Karpas-422 (cell line): ENCODE data around the gene HDAC10. TPM values are rescaled to one million over a fixed set of nuclear protein-coding genes. Genes with fewer than 3 reads are reported as not detected.

Experiments used
- DNase-seq: peaks from one replicate; pipeline ENCODE4 v3.0.0-alpha.2; 2015
- H2AFZ ChIP-seq: fragments of 200-600 bp; sonication (generic); 2 replicates; pipeline ENCODE4 v1.6.1; 2014; ENCODE audit warnings: antibody characterized with exemption, low read length, mixed read lengths
- H3K27ac ChIP-seq: fragments of 200-600 bp; sonication (generic); 2 replicates; pipeline ENCODE4 v1.5.1; 2014; ENCODE audit warnings: mild to moderate bottlenecking, low read length, moderate library complexity
- H3K27me3 ChIP-seq: fragments of 200-600 bp; sonication (generic); 2 replicates; pipeline ENCODE4 v1.6.1; 2014; ENCODE audit warnings: low read length, mixed read lengths
- H3K36me3 ChIP-seq: fragments of 200-600 bp; sonication (generic); 2 replicates; pipeline ENCODE4 v1.6.1; 2014; ENCODE audit warnings: low read length, mixed read lengths; ENCODE audit not compliant: insufficient read depth
- H3K4me1 ChIP-seq: fragments of 200-600 bp; sonication (generic); 2 replicates; pipeline ENCODE4 v1.6.1; 2014; ENCODE audit warnings: mild to moderate bottlenecking, low read length, mixed read lengths
- H3K4me2 ChIP-seq: fragments of 200-600 bp; sonication (generic); 2 replicates; pipeline ENCODE4 v1.6.1; 2014; ENCODE audit warnings: low read length, low read depth, mild to moderate bottlenecking; ENCODE audit not compliant: poor library complexity, severe bottlenecking
- H3K4me3 ChIP-seq: fragments of 200-600 bp; sonication (generic); 2 replicates; pipeline ENCODE4 v1.5.1; 2014; ENCODE audit warnings: mild to moderate bottlenecking, antibody characterized with exemption, low read length, mixed read lengths
- H3K79me2 ChIP-seq: fragments of 200-600 bp; sonication (generic); 2 replicates; pipeline ENCODE4 v1.6.1; 2014; ENCODE audit warnings: mild to moderate bottlenecking, low read length, mixed read lengths
- H3K9ac ChIP-seq: fragments of 200-600 bp; sonication (generic); 2 replicates; pipeline ENCODE4 v1.6.0; 2014; ENCODE audit warnings: low read length
- H3K9me2 ChIP-seq: fragments of 200-600 bp; sonication (generic), shearing (Covaris generic); replicated peaks from 2 replicates; pipeline ENCODE4 v1.6.0; 2014; ENCODE audit warnings: mild to moderate bottlenecking, low read length, moderate library complexity; ENCODE audit not compliant: insufficient read depth
- H3K9me3 ChIP-seq: fragments of 300-700, 200-600 bp; sonication (generic); 2 replicates; pipeline ENCODE4 v1.6.1; 2014; ENCODE audit warnings: low read length, mixed read lengths
- H4K20me1 ChIP-seq: fragments of 200-600 bp; sonication (generic); 2 replicates; pipeline ENCODE4 v1.6.1; 2014; ENCODE audit warnings: mild to moderate bottlenecking, antibody characterized with exemption, low read length, low read depth; ENCODE audit not compliant: insufficient read depth
- total RNA-seq: library from RNA; depleted of rRNA; stranded (reverse); fragments of >200 nt; shearing (Covaris generic); gene quantifications from 2 replicates; pipeline ENCODE4 v1.2.3, GENCODE V29; 2014; ENCODE audit warnings: low replicate concordance; rRNA removed

The HDAC10 gene
- 42.3 and 89.8 TPM in 2 replicates for total RNA-seq

- H3K4me3 ChIP-seq = peak within 1 kb of the TSS; percentile 99
- H3K9me2 ChIP-seq = no peaks in the 10 kb centered on the region
- peaks cover 56% of the 10 kb centered on the region for H3K4me1 ChIP-seq
- no peaks in the 10 kb centered on the region for H3K27me3 ChIP-seq
- peak; percentile 97 for DNase-seq
- peak within 1 kb of the TSS; percentile 86 for H3K27ac ChIP-seq
- H3K36me3 ChIP-seq = peaks cover 10% of the 10 kb centered on the region; the same call in 1 of the 2 replicates
- peaks cover 30% of the 10 kb centered on the region for H3K79me2 ChIP-seq
- H3K9ac ChIP-seq = peak within 1 kb of the TSS; percentile 99
- peaks cover 28% of the 10 kb centered on the region; the same call in 1 of the 2 replicates for H4K20me1 ChIP-seq
- H3K4me2 ChIP-seq = peak within 1 kb of the TSS; percentile 97
- no peaks in the 10 kb centered on the region for H3K9me3 ChIP-seq
- H2AFZ ChIP-seq = no peak within 1 kb of the TSS
Measured at GRCh38 chr22:50250555-50251476, at the start of gene HDAC10. Gene HDAC10, minus strand, starts transcription at chr22:50251265. Its CDS starts 233 bp downstream, at chr22:50251032.

GRCh38 chr22:50300620-50301257 lies 49.7 kb upstream of the HDAC10 start:
- peaks cover 22% of the 10 kb centered on the region; the same call in 1 of the 2 replicates for H4K20me1 ChIP-seq
- no peaks in the 10 kb centered on the region for H3K36me3 ChIP-seq
- DNase-seq = no peak
- no peaks in the 10 kb centered on the region for H3K79me2 ChIP-seq
- no peak overlapping the region for H3K27ac ChIP-seq
- no peaks in the 10 kb centered on the region for H3K27me3 ChIP-seq
- H3K4me1 ChIP-seq = peaks cover 45% of the 10 kb centered on the region
- no peaks in the 10 kb centered on the region for H3K9me3 ChIP-seq
- no peak overlapping the region for H2AFZ ChIP-seq
- no peak overlapping the region for H3K4me2 ChIP-seq
- H3K4me3 ChIP-seq = no peak overlapping the region
- H3K9ac ChIP-seq = no peak overlapping the region
- H3K9me2 ChIP-seq = no peaks in the 10 kb centered on the region

- Histone ChIP-seq H3K27ac (no peak overlapping the region), H4K20me1 (peaks cover 16% of the 10 kb centered on the region; the same call in 1 of the 2 replicates), H3K9me2 (no peaks in the 10 kb centered on the region), H3K4me1 (peaks cover 37% of the 10 kb centered on the region), H3K9me3 (no peaks in the 10 kb centered on the region), H2AFZ (no peak overlapping the region), H3K4me2 (no peak overlapping the region), H3K36me3 (no peaks in the 10 kb centered on the region), H3K4me3 (no peak overlapping the region), H3K79me2 (no peaks in the 10 kb centered on the region), H3K27me3 (no peaks in the 10 kb centered on the region), H3K9ac (no peak overlapping the region)
- no peak for DNase-seq
Measured at GRCh38 chr22:50299785-50300619, 48.9 kb upstream of the HDAC10 start.

- no peak overlapping the region for H3K4me2 ChIP-seq
Measured at GRCh38 chr22:50298937-50299784, 48.1 kb upstream of the HDAC10 start.

GRCh38 chr22:50298266-50298637 lies 47.2 kb upstream of the HDAC10 start:
- H3K4me3 ChIP-seq = no peak overlapping the region
- no peaks in the 10 kb centered on the region for H3K27me3 ChIP-seq
- no peaks in the 10 kb centered on the region for H3K9me3 ChIP-seq
- H3K36me3 ChIP-seq = no peaks in the 10 kb centered on the region
- H2AFZ ChIP-seq = no peak overlapping the region
- H3K4me2 ChIP-seq = no peak overlapping the region
- no peaks in the 10 kb centered on the region for H3K79me2 ChIP-seq
- H3K9ac ChIP-seq = no peak overlapping the region
- DNase-seq = no peak
- peaks cover 25% of the 10 kb centered on the region; the same call in 1 of the 2 replicates for H4K20me1 ChIP-seq
- H3K27ac ChIP-seq = no peak overlapping the region
- peaks cover 32% of the 10 kb centered on the region for H3K4me1 ChIP-seq
- no peaks in the 10 kb centered on the region for H3K9me2 ChIP-seq

More at GRCh38 chr22:50298937-50299784, 48.1 kb upstream of the HDAC10 start:
- no peaks in the 10 kb centered on the region for H3K36me3 ChIP-seq
- no peak overlapping the region for H3K27ac ChIP-seq
- DNase-seq = no peak
- peaks cover 32% of the 10 kb centered on the region for H3K4me1 ChIP-seq
- H2AFZ ChIP-seq = no peak overlapping the region
- no peak overlapping the region for H3K9ac ChIP-seq
- no peaks in the 10 kb centered on the region for H3K79me2 ChIP-seq
- H3K9me3 ChIP-seq = no peaks in the 10 kb centered on the region
- H3K27me3 ChIP-seq = no peaks in the 10 kb centered on the region
- peaks cover 23% of the 10 kb centered on the region; the same call in 1 of the 2 replicates for H4K20me1 ChIP-seq
- no peak overlapping the region for H3K4me3 ChIP-seq
- no peaks in the 10 kb centered on the region for H3K9me2 ChIP-seq

GRCh38 chr22:50297510-50298265 lies 46.6 kb upstream of the HDAC10 start:
- no peak overlapping the region for H3K9ac ChIP-seq
- no peaks in the 10 kb centered on the region for H3K79me2 ChIP-seq
- H3K4me1 ChIP-seq = peaks cover 34% of the 10 kb centered on the region
- H3K4me3 ChIP-seq = no peak overlapping the region
- peaks cover 19% of the 10 kb centered on the region; the same call in 1 of the 2 replicates for H4K20me1 ChIP-seq
- H3K27me3 ChIP-seq = no peaks in the 10 kb centered on the region
- no peak overlapping the region for H2AFZ ChIP-seq
- no peaks in the 10 kb centered on the region for H3K9me3 ChIP-seq
- DNase-seq = no peak
- no peaks in the 10 kb centered on the region for H3K36me3 ChIP-seq
- no peak overlapping the region for H3K27ac ChIP-seq
- H3K4me2 ChIP-seq = no peak overlapping the region
- no peaks in the 10 kb centered on the region for H3K9me2 ChIP-seq
